Activated T-cell treated with anti-CD3 and anti-CD28 coated beads, Interleukin-2, amount 50 U/mL, for 72 hours (primary cell): ENCODE results near the gene PHF21B. TPM values are rescaled to one million over a fixed set of nuclear protein-coding genes. Genes with fewer than 3 reads are reported as not detected.

Source experiments
- ATAC-seq, 2 donors: fragments of 150-1000 bp; cut with Tn5 transposase; replicated peaks in 1 of 2; 2 replicates each; pipeline ENCODE4 v1.10.0; 2021; ENCODE audit warnings: moderate library complexity in 2 of 2, mild to moderate bottlenecking in 1 of 2
- DNase-seq, 2 donors: peaks; one replicate each; pipeline ENCODE4 v3.0.0; 2021 to 2022; ENCODE audit warnings: mixed read lengths in 1 of 2
- H3K27ac Mint-ChIP-seq: one replicate; pipeline ENCODE4 v1.8.0; 2022; ENCODE audit warnings: mild to moderate bottlenecking, moderate library complexity, mixed read lengths
- H3K27me3 Mint-ChIP-seq: one replicate; pipeline ENCODE4 v1.8.0; 2022; ENCODE audit warnings: low read depth, mixed read lengths
- H3K36me3 Mint-ChIP-seq, 2 donors: one replicate each; pipeline ENCODE4 v1.8.0; 2022; ENCODE audit warnings: mixed read lengths in 2 of 2, mild to moderate bottlenecking in 1 of 2; ENCODE audit not compliant: insufficient read depth in 2 of 2
- H3K4me1 Mint-ChIP-seq: one replicate; pipeline ENCODE4 v1.8.0; 2022; ENCODE audit warnings: low read depth, mixed read lengths
- H3K4me3 Mint-ChIP-seq, 2 donors: one replicate each; pipeline ENCODE4 v1.8.0; 2022; ENCODE audit warnings: mild to moderate bottlenecking in 2 of 2, mixed read lengths in 2 of 2, moderate library complexity in 2 of 2
- H3K9me3 Mint-ChIP-seq, 2 donors: one replicate each; pipeline ENCODE4 v1.8.0; 2022; ENCODE audit warnings: mixed read lengths in 2 of 2
- total RNA-seq, 2 donors: library from RNA; stranded (reverse); gene quantifications; one replicate each; pipeline ENCODE4 v1.2.3, GENCODE V29; 2022

The PHF21B gene
- total RNA-seq, 2 donors from 2014 or later, result 0.72 to 0.83 TPM

DNA sequence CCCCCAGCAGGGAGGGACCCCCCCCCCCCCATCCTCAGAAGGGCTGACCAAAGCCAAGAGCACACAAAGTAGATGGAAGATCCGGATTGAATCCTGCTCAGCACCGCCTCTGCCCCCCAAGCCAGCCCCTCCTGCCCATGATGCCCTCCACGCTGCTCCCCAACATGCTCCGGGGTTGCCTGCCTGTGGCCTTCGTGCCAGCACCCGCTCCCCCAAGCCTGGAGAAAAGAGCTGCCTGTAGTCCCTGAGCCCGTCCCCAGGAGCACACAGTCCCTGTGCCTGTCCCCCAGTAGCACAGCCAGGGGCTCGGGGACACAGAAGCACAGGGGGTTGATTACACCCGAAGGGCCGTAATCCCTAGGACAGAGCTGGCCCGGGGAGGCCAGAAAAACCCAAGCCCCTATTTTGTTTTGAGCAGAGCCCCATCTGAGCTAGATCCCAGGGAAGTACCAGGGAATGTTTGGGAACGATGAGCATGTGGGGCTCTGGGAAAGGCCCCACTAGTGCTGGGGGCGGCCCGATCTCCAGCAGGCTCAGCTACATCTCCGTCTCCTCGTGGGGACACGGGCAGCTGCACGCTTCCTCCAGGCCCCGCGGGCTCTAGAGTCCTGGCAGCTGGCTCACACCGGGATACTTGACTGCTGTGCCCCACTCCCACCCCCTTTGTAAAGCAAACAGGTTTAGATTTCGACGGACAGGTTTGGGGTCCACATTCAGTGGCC is 66.7 kb downstream of the PHF21B start:
- Mint-ChIP-seq H3K27ac (no peak overlapping the region), H3K4me1 (no peaks in the 10 kb centered on the region), H3K27me3 (no peaks in the 10 kb centered on the region), H3K36me3 (no peaks in the 10 kb centered on the region), H3K9me3 (no peaks in the 10 kb centered on the region), H3K4me3 (no peak overlapping the region)
- no peak for ATAC-seq
- no peak for DNase-seq

DNA sequence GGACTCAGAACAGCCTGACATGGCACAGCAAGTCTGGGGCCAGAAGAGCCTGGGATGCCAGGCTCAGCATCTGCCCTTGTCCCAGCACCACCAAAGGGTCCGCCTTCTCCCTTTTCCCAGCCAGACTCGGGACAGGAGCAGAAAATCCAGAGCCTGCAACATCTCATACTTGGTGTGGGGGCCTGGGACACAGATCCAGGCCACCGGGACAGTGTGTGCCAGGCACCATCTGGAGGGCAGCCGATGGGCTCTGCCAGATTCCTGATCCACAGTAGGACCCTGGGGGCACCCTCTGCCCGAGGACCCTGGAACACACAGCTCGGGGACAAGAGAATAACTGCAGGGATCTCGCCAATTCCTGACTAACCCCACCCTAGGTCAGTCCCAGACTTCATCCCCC is 67.7 kb downstream of the PHF21B start:
- Mint-ChIP-seq H3K9me3 (no peaks in the 10 kb centered on the region), H3K4me3 (no peak overlapping the region), H3K27ac (no peak overlapping the region), H3K36me3 (no peaks in the 10 kb centered on the region), H3K27me3 (no peaks in the 10 kb centered on the region), H3K4me1 (no peaks in the 10 kb centered on the region)
- DNase-seq (no peak), ATAC-seq (no peak)

DNA sequence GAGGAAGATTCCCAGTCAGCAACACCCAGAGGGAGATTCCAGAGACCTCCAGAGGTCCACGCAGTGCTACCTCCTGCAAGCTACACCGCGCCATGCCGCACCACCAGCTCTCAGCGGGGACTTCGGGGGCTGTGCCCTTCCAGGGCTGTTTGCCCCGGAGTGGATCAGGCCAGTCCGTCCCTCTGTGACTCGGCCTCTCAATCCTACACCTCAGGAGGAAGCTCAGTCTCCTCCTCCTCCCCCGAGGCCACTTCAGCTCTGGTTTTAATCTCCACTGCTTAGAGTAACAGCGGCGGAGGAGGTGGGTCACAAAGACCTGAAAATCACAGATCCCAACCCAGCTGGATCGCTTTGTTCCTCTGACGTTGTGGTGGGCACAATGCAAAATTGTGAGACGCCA is 68.6 kb downstream of the PHF21B start:
- H3K4me3 Mint-ChIP-seq, result no peak overlapping the region

DNA sequence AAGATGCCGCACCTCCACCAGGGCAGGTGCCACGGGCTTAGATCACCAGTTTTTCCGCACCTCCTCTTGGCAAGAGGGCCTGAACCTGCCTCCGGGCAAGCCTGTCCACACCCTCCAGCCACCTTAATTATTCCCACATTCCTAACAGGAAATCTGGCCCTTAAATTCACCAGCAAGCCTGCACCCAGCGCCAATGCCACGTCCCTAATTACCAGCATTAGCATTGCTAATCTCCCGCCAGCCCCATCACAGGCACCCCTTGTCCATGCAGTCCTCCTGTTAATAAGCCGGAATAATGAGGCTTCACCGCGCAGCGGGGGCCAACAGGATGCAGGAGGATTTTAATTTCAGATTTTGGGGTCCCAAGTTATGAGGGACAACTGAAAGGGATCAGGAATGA is 69.7 kb downstream of the PHF21B start:
- Mint-ChIP-seq H3K4me3 (no peak overlapping the region), H3K4me1 (no peaks in the 10 kb centered on the region), H3K36me3 (no peaks in the 10 kb centered on the region), H3K27me3 (no peaks in the 10 kb centered on the region), H3K27ac (no peak overlapping the region), H3K9me3 (no peaks in the 10 kb centered on the region)
- ATAC-seq (no peak), DNase-seq (no peak)

More for the DNA sequence above, 68.6 kb downstream of the PHF21B start:
- no peaks in the 10 kb centered on the region for H3K9me3 Mint-ChIP-seq
- H3K27ac Mint-ChIP-seq, result no peak overlapping the region
- no peak for DNase-seq
- no peak for ATAC-seq
- no peaks in the 10 kb centered on the region for H3K36me3 Mint-ChIP-seq
- H3K4me1 Mint-ChIP-seq, result no peaks in the 10 kb centered on the region
- no peaks in the 10 kb centered on the region for H3K27me3 Mint-ChIP-seq

DNA sequence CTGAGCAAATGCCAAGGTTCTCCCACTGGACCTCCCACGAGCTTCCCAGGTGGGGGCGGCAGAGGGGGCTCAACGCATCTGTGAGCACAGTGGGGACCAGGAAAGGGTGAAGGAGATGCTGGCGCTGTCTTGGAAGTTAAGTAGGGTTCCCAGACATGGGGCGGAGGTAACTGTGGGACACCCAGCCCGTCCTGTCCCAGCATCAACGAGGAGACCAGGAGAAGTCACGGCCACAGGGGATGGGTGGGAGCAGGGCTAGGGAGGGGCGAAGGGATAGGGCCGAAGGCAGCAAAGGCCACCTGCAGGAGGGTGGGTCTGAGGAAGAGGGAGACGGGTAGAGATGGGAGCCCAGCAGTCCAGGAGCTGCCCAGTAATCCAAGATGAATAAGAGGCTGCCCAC is 70.4 kb downstream of the PHF21B start:
- H3K27me3 Mint-ChIP-seq, result no peaks in the 10 kb centered on the region
- no peaks in the 10 kb centered on the region for H3K4me1 Mint-ChIP-seq
- DNase-seq, result no peak
- ATAC-seq, result no peak
- no peak overlapping the region for H3K27ac Mint-ChIP-seq
- no peaks in the 10 kb centered on the region for H3K9me3 Mint-ChIP-seq
- no peaks in the 10 kb centered on the region for H3K36me3 Mint-ChIP-seq
- H3K4me3 Mint-ChIP-seq, result no peak overlapping the region

DNA sequence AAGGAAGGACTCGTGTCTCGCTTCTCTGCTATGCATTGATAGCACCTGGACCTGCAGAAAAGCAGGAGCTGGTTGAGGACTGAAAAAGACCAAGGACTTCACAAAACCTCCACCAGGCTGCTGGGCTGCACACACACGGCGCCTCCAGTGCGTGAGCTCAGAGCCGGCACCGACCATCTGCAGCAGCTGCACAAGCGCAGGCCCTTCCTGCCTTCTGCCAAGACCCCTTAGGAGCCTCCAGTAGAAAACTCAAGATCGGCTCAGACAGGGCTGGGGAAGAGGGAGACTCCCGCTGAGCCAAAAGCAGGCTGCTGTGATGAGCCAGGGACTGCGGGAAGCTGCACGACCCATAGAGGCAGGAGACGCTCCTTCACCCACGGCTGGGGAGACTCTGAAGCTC is 70.9 kb downstream of the PHF21B start:
- Mint-ChIP-seq H3K27ac (no peak overlapping the region), H3K4me1 (no peaks in the 10 kb centered on the region), H3K36me3 (no peaks in the 10 kb centered on the region), H3K9me3 (no peaks in the 10 kb centered on the region), H3K27me3 (no peaks in the 10 kb centered on the region), H3K4me3 (no peak overlapping the region)
- DNase-seq, result no peak
- ATAC-seq, result no peak

DNA sequence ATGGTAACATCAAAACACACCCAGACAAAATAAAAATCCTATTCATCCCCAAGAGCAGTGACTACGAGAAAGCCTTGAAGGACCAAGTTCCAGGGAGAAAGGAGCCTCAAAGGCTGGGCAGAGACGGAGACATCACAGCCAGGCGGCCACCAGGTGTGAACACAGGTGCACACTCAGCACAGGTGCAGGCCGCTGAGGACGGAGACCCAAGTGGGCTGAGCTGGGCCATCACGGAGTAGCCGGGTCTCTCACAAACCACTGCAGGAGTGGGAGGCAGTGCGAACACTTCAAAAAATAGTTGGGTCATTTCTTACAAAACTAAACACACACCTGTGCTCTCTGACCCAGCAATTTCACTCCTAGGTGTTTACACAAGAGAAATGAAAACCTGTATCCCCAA is 72.6 kb downstream of the PHF21B start:
- H3K27ac Mint-ChIP-seq, result no peak overlapping the region
- no peak overlapping the region for H3K4me3 Mint-ChIP-seq
- H3K27me3 Mint-ChIP-seq, result no peaks in the 10 kb centered on the region
- no peaks in the 10 kb centered on the region for H3K36me3 Mint-ChIP-seq
- DNase-seq (no peak), ATAC-seq (no peak)
- no peaks in the 10 kb centered on the region for H3K4me1 Mint-ChIP-seq
- no peaks in the 10 kb centered on the region for H3K9me3 Mint-ChIP-seq

DNA sequence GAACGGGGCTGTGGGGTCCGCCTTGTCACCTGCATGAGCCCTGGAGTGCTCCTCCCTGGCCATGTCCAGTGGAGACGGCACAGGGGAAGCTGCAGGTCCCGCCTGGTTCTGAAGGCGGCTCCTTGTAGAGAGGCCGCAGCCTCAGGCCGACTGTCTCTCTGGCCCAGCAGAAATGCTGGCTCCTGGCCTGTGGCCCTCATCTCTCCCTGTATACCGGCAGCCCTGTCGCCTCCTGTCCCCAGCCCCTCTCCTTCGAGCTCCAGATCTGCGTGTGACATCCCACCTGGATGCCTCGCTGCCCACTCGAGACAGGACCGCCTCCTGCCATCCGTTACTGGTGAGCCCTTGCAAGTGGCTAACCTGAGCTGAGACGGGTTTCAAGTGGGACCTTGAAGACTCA is 73.6 kb downstream of the PHF21B start:
- no peaks in the 10 kb centered on the region for H3K36me3 Mint-ChIP-seq
- no peaks in the 10 kb centered on the region for H3K27me3 Mint-ChIP-seq
- no peak for ATAC-seq

DNA sequence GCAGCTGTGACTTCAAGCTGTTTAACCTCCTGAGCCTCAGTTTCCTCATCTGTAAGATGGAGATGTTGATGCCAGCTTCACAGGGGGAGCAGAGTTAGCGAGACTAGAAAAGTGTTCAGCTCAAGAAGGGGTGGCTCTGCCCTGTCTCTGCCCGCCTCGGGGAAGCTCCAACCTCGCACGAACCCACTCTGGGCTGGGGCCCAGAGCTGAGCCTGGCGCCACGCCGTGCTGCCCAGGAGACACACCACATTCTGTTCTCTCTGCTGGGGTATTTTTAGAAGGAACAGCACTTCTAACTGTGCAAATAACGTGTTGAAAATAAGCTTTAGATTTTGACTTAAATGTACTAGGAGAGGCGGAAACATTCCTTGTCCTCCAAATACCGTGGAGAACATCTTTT is 74.1 kb downstream of the PHF21B start:
- Mint-ChIP-seq H3K27ac (no peak overlapping the region), H3K27me3 (no peaks in the 10 kb centered on the region), H3K36me3 (no peaks in the 10 kb centered on the region), H3K9me3 (no peaks in the 10 kb centered on the region), H3K4me3 (no peak overlapping the region), H3K4me1 (no peaks in the 10 kb centered on the region)
- ATAC-seq, result no peak
- DNase-seq, result no peak

More for the DNA sequence above, 73.6 kb downstream of the PHF21B start:
- H3K4me1 Mint-ChIP-seq, result no peaks in the 10 kb centered on the region
- H3K4me3 Mint-ChIP-seq, result no peak overlapping the region
- no peak overlapping the region for H3K27ac Mint-ChIP-seq
- DNase-seq, result no peak
- H3K9me3 Mint-ChIP-seq, result no peaks in the 10 kb centered on the region

DNA sequence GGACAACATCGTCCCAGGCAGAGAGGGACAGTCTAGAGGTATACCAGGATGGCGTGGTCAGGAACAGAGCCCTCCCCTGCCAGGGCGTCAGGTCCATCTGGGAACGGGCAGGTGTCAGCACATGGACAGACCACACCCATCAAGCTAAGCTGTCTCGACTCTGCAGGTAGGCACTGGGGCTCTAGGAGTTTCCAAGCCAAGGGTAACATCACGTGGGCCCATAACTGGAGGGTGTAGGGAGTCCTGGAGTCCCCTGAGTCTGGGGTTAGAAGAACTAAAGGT is 75.4 kb downstream of the PHF21B start:
- ATAC-seq (no peak), DNase-seq (no peak)
- H3K9me3 Mint-ChIP-seq, result no peaks in the 10 kb centered on the region
- no peak overlapping the region for H3K4me3 Mint-ChIP-seq
- no peaks in the 10 kb centered on the region for H3K36me3 Mint-ChIP-seq
- H3K27ac Mint-ChIP-seq, result no peak overlapping the region
- no peaks in the 10 kb centered on the region for H3K27me3 Mint-ChIP-seq
- no peaks in the 10 kb centered on the region for H3K4me1 Mint-ChIP-seq

DNA sequence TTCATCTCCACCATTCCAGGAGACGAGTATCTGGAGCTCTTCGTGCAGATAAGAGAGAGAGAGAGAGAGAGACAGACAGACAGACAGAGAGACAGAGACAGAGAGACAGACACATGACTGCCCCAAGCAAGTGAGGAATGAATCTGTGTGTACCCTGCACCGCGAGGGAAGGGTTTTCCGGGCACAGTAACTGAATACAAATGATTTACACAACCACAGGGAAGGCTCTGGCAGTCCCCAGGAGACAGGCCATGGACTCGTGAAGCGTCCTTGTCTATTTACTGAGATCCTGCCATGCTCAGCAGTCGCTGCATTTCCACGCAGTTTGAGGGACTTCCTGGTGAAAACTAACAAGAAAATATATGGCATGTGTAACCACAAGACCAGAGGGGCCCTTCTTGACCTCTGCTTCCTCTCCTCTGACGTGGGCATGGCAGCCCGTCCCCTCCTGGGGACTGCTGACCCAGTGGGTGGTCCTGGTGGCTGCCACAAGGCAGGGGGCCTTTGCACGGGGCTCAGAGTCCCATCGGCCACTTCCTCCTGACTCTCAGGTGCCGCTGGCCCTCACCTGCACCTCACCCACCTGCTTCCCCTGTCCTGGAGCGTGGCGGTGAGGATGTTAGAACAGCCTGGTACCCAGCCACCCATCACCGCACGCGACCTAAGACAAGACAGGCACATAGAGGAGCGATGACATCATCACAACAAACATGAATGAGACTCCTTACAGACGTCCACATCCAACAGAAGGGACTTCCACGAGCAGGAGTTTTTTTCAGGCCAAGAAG is 75.9 kb downstream of the PHF21B start:
- H3K9me3 Mint-ChIP-seq, result no peaks in the 10 kb centered on the region
- no peak overlapping the region for H3K4me3 Mint-ChIP-seq

DNA sequence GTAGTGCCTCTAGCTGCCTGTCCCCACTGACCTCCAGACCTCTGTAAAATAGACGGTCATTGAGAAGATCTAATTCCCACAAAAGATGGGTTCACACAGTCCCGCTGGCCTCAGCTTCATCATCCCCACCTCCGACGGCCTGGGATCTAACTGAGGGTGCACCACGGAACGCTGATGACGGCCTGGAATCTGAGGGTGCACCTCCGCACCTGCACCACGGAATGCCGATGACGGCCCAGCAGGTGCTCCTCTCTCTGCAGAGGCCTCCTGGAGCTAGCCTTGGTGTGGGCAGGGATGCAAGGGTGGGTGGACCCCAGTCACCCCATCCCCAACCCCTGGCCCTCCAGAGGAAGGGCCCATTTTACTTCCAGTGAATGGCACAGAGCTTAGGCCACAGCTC is 77.3 kb downstream of the PHF21B start:
- ATAC-seq (no peak), DNase-seq (no peak)
- Mint-ChIP-seq H3K9me3 (no peaks in the 10 kb centered on the region), H3K27me3 (no peaks in the 10 kb centered on the region), H3K4me3 (no peak overlapping the region), H3K27ac (no peak overlapping the region), H3K4me1 (no peaks in the 10 kb centered on the region), H3K36me3 (no peaks in the 10 kb centered on the region)

More for the DNA sequence above, 75.9 kb downstream of the PHF21B start:
- H3K36me3 Mint-ChIP-seq, result no peaks in the 10 kb centered on the region
- no peak for ATAC-seq
- H3K27me3 Mint-ChIP-seq, result no peaks in the 10 kb centered on the region
- H3K27ac Mint-ChIP-seq, result no peak overlapping the region
- DNase-seq, result no peak
- H3K4me1 Mint-ChIP-seq, result no peaks in the 10 kb centered on the region

DNA sequence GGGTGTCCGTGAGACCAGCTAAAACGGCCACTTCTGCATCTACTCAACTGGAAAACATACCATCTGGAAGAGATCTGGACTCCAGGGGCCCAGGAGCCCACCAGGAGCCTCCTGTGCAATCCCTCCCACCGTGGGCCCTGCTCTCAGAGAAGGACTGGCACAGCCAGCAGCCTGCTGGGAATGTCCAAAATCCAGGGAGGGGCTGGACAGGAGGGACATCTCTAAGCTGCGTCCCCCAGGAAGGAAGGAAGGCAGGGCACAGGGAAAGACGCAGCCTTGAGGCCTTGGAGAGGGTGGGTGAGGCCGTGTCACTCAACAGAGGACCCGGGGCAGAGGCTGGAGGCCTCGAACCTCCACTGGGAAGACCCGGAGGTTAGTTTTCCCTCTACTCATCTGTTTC is 78.0 kb downstream of the PHF21B start:
- ATAC-seq, result no peak
- Mint-ChIP-seq H3K9me3 (no peaks in the 10 kb centered on the region), H3K4me3 (no peak overlapping the region), H3K36me3 (no peaks in the 10 kb centered on the region), H3K27me3 (no peaks in the 10 kb centered on the region), H3K4me1 (no peaks in the 10 kb centered on the region), H3K27ac (no peak overlapping the region)
- DNase-seq, result no peak

DNA sequence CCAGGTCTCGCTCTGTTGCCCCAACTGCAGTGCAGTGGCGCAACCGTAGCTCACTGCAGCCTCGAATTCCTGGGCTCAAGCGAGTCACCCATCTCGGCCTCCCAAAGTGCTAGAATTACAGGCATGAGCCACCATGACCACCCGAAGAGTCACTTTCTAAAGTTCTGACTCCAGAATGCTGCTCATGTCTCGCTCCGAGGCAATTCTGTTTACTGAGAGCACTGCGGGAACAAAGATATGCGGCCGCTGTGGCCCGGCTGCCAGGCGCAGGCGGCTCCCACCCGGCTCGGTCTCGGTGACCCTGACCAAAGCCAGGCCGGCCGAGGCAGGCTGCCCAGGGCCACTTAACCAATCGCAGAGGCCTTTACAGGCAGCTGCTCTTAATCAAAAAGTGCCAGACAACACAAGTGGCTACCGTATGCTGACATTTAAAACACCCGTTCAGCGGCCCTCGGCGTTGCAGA is 78.7 kb downstream of the PHF21B start:
- ATAC-seq (no peak), DNase-seq (no peak)
- H3K4me3 Mint-ChIP-seq, result no peak overlapping the region
- H3K4me1 Mint-ChIP-seq, result no peaks in the 10 kb centered on the region
- no peaks in the 10 kb centered on the region for H3K9me3 Mint-ChIP-seq
- no peak overlapping the region for H3K27ac Mint-ChIP-seq
- no peaks in the 10 kb centered on the region for H3K36me3 Mint-ChIP-seq
- no peaks in the 10 kb centered on the region for H3K27me3 Mint-ChIP-seq
